Activated naive CD8-positive, alpha-beta T cell treated with anti-CD3 and anti-CD28 coated beads, Interleukin-2, amount 10 ng/mL, durations not matched to agents 7 days and 5 days (primary cell): ENCODE measurements around the gene AQP7. TPM values are rescaled to one million over a fixed set of nuclear protein-coding genes. Genes with fewer than 3 reads are reported as not detected.
"Not testable (repeated sequence)": the region's sequence is repeated elsewhere in the genome, so short reads cannot be mapped to it uniquely, and the experiment has no call there.

Experiments
- ATAC-seq: fragments of 150-1000 bp; cut with Tn5 transposase; one replicate; pipeline ENCODE4 v1.10.0; 2021; ENCODE audit warnings: low read depth, moderate library complexity
- POLR2A ChIA-PET: fragments of 350-600 bp; sonication (Branson Sonifier 250); formaldehyde crosslinking; loops from one replicate; lab custom pipeline; 2021; ENCODE audit warnings: antibody characterized with exemption; lab: Charles Lee
- DNase-seq: peaks from one replicate; pipeline ENCODE4 v3.0.0; 2021
- H3K27ac Mint-ChIP-seq: one replicate; pipeline ENCODE4 v1.8.0; 2022; ENCODE audit warnings: mild to moderate bottlenecking, mixed read lengths
- H3K27me3 Mint-ChIP-seq: one replicate; pipeline ENCODE4 v1.8.0; 2022; ENCODE audit warnings: mild to moderate bottlenecking, moderate library complexity, mixed read lengths
- H3K36me3 Mint-ChIP-seq: one replicate; pipeline ENCODE4 v1.8.0; 2021; ENCODE audit warnings: mild to moderate bottlenecking, mixed read lengths
- H3K4me1 Mint-ChIP-seq: one replicate; pipeline ENCODE4 v1.8.0; 2021; ENCODE audit warnings: mixed read lengths
- H3K4me3 Mint-ChIP-seq: one replicate; pipeline ENCODE4 v1.8.0; 2022; ENCODE audit warnings: mild to moderate bottlenecking, moderate library complexity, mixed read lengths
- H3K9me3 Mint-ChIP-seq: one replicate; pipeline ENCODE4 v1.8.0; 2021; ENCODE audit warnings: mixed read lengths
- total RNA-seq, 2 experiments: library from RNA; stranded (reverse); gene quantifications; one replicate each; pipeline ENCODE4 v1.2.3, GENCODE V29; 2021

AQP7 gene
- total RNA-seq, 2 experiments from 2014 or later = not detected

GRCh38 chr9:33401809-33402208, 559 bp downstream of the AQP7 start:
- ATAC-seq, H3K4me1 Mint-ChIP-seq, DNase-seq, H3K36me3 Mint-ChIP-seq, H3K4me3 Mint-ChIP-seq, H3K9me3 Mint-ChIP-seq, POLR2A ChIA-PET, H3K27ac Mint-ChIP-seq, H3K27me3 Mint-ChIP-seq: not testable (repeated sequence)

GRCh38 chr9:33399047-33399446, 3.3 kb downstream of the AQP7 start:
- H3K4me3 Mint-ChIP-seq, POLR2A ChIA-PET: not testable (repeated sequence)

GRCh38 chr9:33397801-33398200, 4.6 kb downstream of the AQP7 start:
- DNase-seq, H3K4me3 Mint-ChIP-seq, ATAC-seq, POLR2A ChIA-PET, H3K27me3 Mint-ChIP-seq, H3K27ac Mint-ChIP-seq, H3K36me3 Mint-ChIP-seq, H3K9me3 Mint-ChIP-seq, H3K4me1 Mint-ChIP-seq: not testable (repeated sequence)

More at GRCh38 chr9:33399047-33399446, 3.3 kb downstream of the AQP7 start:
- H3K4me1 Mint-ChIP-seq, H3K27ac Mint-ChIP-seq, H3K27me3 Mint-ChIP-seq, ATAC-seq, H3K9me3 Mint-ChIP-seq, H3K36me3 Mint-ChIP-seq, DNase-seq: not testable (repeated sequence)

- H3K36me3 Mint-ChIP-seq, H3K4me3 Mint-ChIP-seq, H3K9me3 Mint-ChIP-seq, H3K27ac Mint-ChIP-seq, DNase-seq, H3K4me1 Mint-ChIP-seq, H3K27me3 Mint-ChIP-seq, ATAC-seq: not testable (repeated sequence)
- POLR2A ChIA-PET = interaction anchor here (0.7 kb wide), 1 partner anchor 10 kb away, joined by 4 read pairs; no protein-coding TSS in a partner anchor
Observed at GRCh38 chr9:33395159-33395879, 7.0 kb downstream of the AQP7 start.

- DNase-seq, H3K36me3 Mint-ChIP-seq, ATAC-seq, H3K27ac Mint-ChIP-seq, H3K4me3 Mint-ChIP-seq, H3K4me1 Mint-ChIP-seq, H3K27me3 Mint-ChIP-seq, POLR2A ChIA-PET, H3K9me3 Mint-ChIP-seq: not testable (repeated sequence)
Observed at GRCh38 chr9:33393986-33394385, 8.4 kb downstream of the AQP7 start.

- H3K36me3 Mint-ChIP-seq = no peaks in the 10 kb centered on the region
- H3K9me3 Mint-ChIP-seq = no peaks in the 10 kb centered on the region
- no peak overlapping the region for H3K27ac Mint-ChIP-seq
- POLR2A ChIA-PET = no interaction called here
- DNase-seq (no peak), ATAC-seq (no peak)
- H3K4me1 Mint-ChIP-seq = peaks cover 4% of the 10 kb centered on the region
- H3K27me3 Mint-ChIP-seq = no peaks in the 10 kb centered on the region
- H3K4me3 Mint-ChIP-seq = no peak overlapping the region
Observed at GRCh38 chr9:33393581-33393980, 8.8 kb downstream of the AQP7 start.

- H3K9me3 Mint-ChIP-seq, POLR2A ChIA-PET, H3K36me3 Mint-ChIP-seq, ATAC-seq, H3K27ac Mint-ChIP-seq, H3K4me3 Mint-ChIP-seq, H3K27me3 Mint-ChIP-seq, H3K4me1 Mint-ChIP-seq, DNase-seq: not testable (repeated sequence)
Observed at GRCh38 chr9:33392591-33393021, 9.8 kb downstream of the AQP7 start.

GRCh38 chr9:33391111-33391771, 11.1 kb downstream of the AQP7 start:
- ATAC-seq, H3K9me3 Mint-ChIP-seq, POLR2A ChIA-PET, H3K27ac Mint-ChIP-seq, H3K36me3 Mint-ChIP-seq, DNase-seq, H3K27me3 Mint-ChIP-seq, H3K4me1 Mint-ChIP-seq, H3K4me3 Mint-ChIP-seq: not testable (repeated sequence)

GRCh38 chr9:33388110-33388994, 14.0 kb downstream of the AQP7 start:
- peaks cover 2% of the 10 kb centered on the region for H3K4me1 Mint-ChIP-seq
- H3K36me3 Mint-ChIP-seq = no peaks in the 10 kb centered on the region
- ATAC-seq = no peak
- no peaks in the 10 kb centered on the region for H3K27me3 Mint-ChIP-seq
- peak overlapping the region; percentile 53 for H3K27ac Mint-ChIP-seq
- no peak overlapping the region for H3K4me3 Mint-ChIP-seq
- H3K9me3 Mint-ChIP-seq = no peaks in the 10 kb centered on the region
- no peak for DNase-seq
- POLR2A ChIA-PET = no interaction called here

- ATAC-seq, H3K4me1 Mint-ChIP-seq, DNase-seq, POLR2A ChIA-PET, H3K27ac Mint-ChIP-seq, H3K4me3 Mint-ChIP-seq, H3K27me3 Mint-ChIP-seq, H3K9me3 Mint-ChIP-seq, H3K36me3 Mint-ChIP-seq: not testable (repeated sequence)
Observed at GRCh38 chr9:33386998-33387397, 15.4 kb downstream of the AQP7 start.

GRCh38 chr9:33386641-33386996, 15.7 kb downstream of the AQP7 start:
- DNase-seq, POLR2A ChIA-PET, ATAC-seq, H3K4me3 Mint-ChIP-seq, H3K27me3 Mint-ChIP-seq, H3K27ac Mint-ChIP-seq, H3K9me3 Mint-ChIP-seq, H3K36me3 Mint-ChIP-seq, H3K4me1 Mint-ChIP-seq: not testable (repeated sequence)

GRCh38 chr9:33385979-33386640, 16.3 kb downstream of the AQP7 start:
- H3K27ac Mint-ChIP-seq, H3K9me3 Mint-ChIP-seq, POLR2A ChIA-PET, H3K27me3 Mint-ChIP-seq, H3K36me3 Mint-ChIP-seq, ATAC-seq, DNase-seq, H3K4me1 Mint-ChIP-seq, H3K4me3 Mint-ChIP-seq: not testable (repeated sequence)

- not testable (repeated sequence) for H3K4me1 Mint-ChIP-seq
Observed at GRCh38 chr9:33385536-33385935, 16.8 kb downstream of the AQP7 start.

More at GRCh38 chr9:33385536-33385935, 16.8 kb downstream of the AQP7 start:
- H3K27me3 Mint-ChIP-seq, H3K9me3 Mint-ChIP-seq, H3K27ac Mint-ChIP-seq, DNase-seq, ATAC-seq, POLR2A ChIA-PET, H3K4me3 Mint-ChIP-seq, H3K36me3 Mint-ChIP-seq: not testable (repeated sequence)
